WI38 (cell line): ENCODE measurements around the gene ANAPC15.
"Not testable (repeated sequence)": the region's sequence is repeated elsewhere in the genome, so short reads cannot be mapped to it uniquely, and the experiment has no call there.

Experiments used
- H3K4me3 ChIP-seq: 2 replicates; pipeline ENCODE4 v1.5.1; 2011; ENCODE audit warnings: low read depth, mild to moderate bottlenecking, control low read depth, low read length
- CTCF ChIP-seq: IDR thresholded peaks from 2 replicates; pipeline ENCODE4 v1.5.1; 2012; ENCODE audit warnings: low read depth, mild to moderate bottlenecking, control low read depth, low read length

Gene ANAPC15

GRCh38 chr11:72146625-72147024 is 34.1 kb upstream of the ANAPC15 start:
- TF ChIP-seq CTCF = no peak
- no peak overlapping the region for H3K4me3 ChIP-seq

- no peak for TF ChIP-seq CTCF
- H3K4me3 ChIP-seq = no peak overlapping the region
Measured at GRCh38 chr11:72144807-72145565, 32.5 kb upstream of the ANAPC15 start.

GRCh38 chr11:72142543-72142942 is 30.0 kb upstream of the ANAPC15 start:
- H3K4me3 ChIP-seq = not testable (repeated sequence)

- not testable (repeated sequence) for H3K4me3 ChIP-seq
Measured at GRCh38 chr11:72142086-72142485, 29.6 kb upstream of the ANAPC15 start.

GRCh38 chr11:72141066-72141465 is 28.6 kb upstream of the ANAPC15 start:
- no peak overlapping the region for H3K4me3 ChIP-seq
- no peak for TF ChIP-seq CTCF

GRCh38 chr11:72140661-72141060 is 28.2 kb upstream of the ANAPC15 start:
- TF ChIP-seq CTCF = no peak
- H3K4me3 ChIP-seq = no peak overlapping the region

- no peak for TF ChIP-seq CTCF
Measured at GRCh38 chr11:72139500-72139899, 27.0 kb upstream of the ANAPC15 start.

GRCh38 chr11:72138821-72139390 is 26.4 kb upstream of the ANAPC15 start:
- no peak overlapping the region for H3K4me3 ChIP-seq
- no peak for TF ChIP-seq CTCF

More at GRCh38 chr11:72139500-72139899, 27.0 kb upstream of the ANAPC15 start:
- H3K4me3 ChIP-seq = no peak overlapping the region
